Glutamatergic neuron (in vitro differentiated cells): Measurements from ENCODE around the gene FAM83E. TPM values are rescaled to one million over a fixed set of nuclear protein-coding genes. Genes with fewer than 3 reads are reported as not detected.
A peak's percentile ranks its signal among the peaks of the same experiment; 100 is the strongest.

Source experiments
- DNase-seq: peaks from one replicate; pipeline ENCODE4 v3.0.0; 2022
- H3K27ac Mint-ChIP-seq: one replicate; pipeline ENCODE4 v1.8.0; 2020; ENCODE audit warnings: mild to moderate bottlenecking, mixed read lengths, inconsistent platforms; ENCODE audit not compliant: unreplicated experiment
- H3K27me3 Mint-ChIP-seq: one replicate; pipeline ENCODE4 v1.8.0; 2020; ENCODE audit warnings: mild to moderate bottlenecking, moderate library complexity, mixed read lengths, inconsistent platforms; ENCODE audit not compliant: unreplicated experiment
- H3K36me3 Mint-ChIP-seq: one replicate; pipeline ENCODE4 v1.8.0; 2020; ENCODE audit warnings: mild to moderate bottlenecking, mixed read lengths, inconsistent platforms; ENCODE audit not compliant: unreplicated experiment
- H3K4me1 Mint-ChIP-seq: one replicate; pipeline ENCODE4 v1.8.0; 2020; ENCODE audit warnings: mild to moderate bottlenecking, low read depth, mixed read lengths, inconsistent platforms; ENCODE audit not compliant: unreplicated experiment
- H3K4me3 Mint-ChIP-seq: one replicate; pipeline ENCODE4 v1.8.0; 2020; ENCODE audit warnings: mild to moderate bottlenecking, mixed read lengths, inconsistent platforms; ENCODE audit not compliant: unreplicated experiment
- H3K9me3 Mint-ChIP-seq: one replicate; pipeline ENCODE4 v1.8.0; 2020; ENCODE audit warnings: mild to moderate bottlenecking, moderate library complexity, mixed read lengths, inconsistent platforms; ENCODE audit not compliant: unreplicated experiment
- total RNA-seq: library from RNA; stranded (reverse); fragmentation: NEBNext Ultra II Directional; extraction: Animal tissue kit (Norgen Biotek cat#: 25700); gene quantifications from one replicate; pipeline ENCODE4 v1.2.1, GENCODE V29; 2021; ENCODE audit not compliant: unreplicated experiment
- TF ChIP-seq, protein P1 (sequence below): fragments of 200-600 bp; sonication (generic); IDR thresholded peaks from one replicate; pipeline ENCODE4 v1.5.0; 2021; ENCODE audit not compliant: partially characterized antibody, unreplicated experiment

The FAM83E gene
- total RNA-seq, 1 donor from 2014 or later, result 1.5 TPM

GRCh38 chr19:48573163-48573505 lies 41.7 kb downstream of the FAM83E start:
- Mint-ChIP-seq H3K4me1 (no peaks in the 10 kb centered on the region), H3K27ac (no peak overlapping the region), H3K4me3 (no peak overlapping the region), H3K27me3 (peaks cover 3% of the 10 kb centered on the region), H3K9me3 (no peaks in the 10 kb centered on the region), H3K36me3 (no peaks in the 10 kb centered on the region)
- DNase-seq, result no peak
- TF ChIP-seq, protein P1, sequence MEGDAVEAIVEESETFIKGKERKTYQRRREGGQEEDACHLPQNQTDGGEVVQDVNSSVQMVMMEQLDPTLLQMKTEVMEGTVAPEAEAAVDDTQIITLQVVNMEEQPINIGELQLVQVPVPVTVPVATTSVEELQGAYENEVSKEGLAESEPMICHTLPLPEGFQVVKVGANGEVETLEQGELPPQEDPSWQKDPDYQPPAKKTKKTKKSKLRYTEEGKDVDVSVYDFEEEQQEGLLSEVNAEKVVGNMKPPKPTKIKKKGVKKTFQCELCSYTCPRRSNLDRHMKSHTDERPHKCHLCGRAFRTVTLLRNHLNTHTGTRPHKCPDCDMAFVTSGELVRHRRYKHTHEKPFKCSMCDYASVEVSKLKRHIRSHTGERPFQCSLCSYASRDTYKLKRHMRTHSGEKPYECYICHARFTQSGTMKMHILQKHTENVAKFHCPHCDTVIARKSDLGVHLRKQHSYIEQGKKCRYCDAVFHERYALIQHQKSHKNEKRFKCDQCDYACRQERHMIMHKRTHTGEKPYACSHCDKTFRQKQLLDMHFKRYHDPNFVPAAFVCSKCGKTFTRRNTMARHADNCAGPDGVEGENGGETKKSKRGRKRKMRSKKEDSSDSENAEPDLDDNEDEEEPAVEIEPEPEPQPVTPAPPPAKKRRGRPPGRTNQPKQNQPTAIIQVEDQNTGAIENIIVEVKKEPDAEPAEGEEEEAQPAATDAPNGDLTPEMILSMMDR, result no peak

DNA sequence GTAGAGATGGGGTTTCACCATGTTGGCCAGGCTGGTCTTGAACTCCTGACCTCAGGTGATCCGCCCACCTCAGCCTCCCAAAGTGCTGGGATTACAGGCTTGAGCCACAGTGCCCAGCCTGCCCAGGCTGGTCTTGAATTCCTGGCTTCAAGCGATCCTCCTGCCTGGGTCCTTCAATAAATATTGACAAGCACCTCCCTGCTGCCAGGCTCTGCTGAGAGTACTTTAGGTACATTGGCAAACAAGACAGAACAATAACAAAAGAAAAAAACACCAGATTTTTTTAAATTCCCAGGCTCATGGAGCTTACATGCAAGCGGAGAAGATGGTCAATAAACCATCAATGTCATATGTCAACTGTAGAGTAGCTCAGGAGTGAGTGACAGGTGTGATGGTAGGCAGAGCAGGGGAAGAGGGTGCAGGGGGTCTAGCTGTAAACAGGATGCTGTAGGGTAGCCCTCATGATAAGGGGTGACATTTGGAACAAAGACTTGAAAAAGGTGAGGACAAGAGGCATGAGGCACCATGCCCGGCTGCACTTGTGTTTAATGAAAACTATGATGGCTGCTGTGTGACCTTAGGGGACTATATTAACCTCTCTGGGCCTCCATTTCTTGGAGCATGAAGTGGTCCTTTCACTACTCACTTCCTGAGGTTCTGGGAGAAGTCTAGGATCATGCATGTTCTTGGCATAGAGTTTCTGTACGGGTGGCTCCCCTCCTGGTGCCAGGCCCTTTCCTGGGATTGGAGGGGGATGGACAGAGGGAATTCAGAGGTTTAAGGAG lies 43.3 kb downstream of the FAM83E start:
- no peak overlapping the region for H3K27ac Mint-ChIP-seq
- no peak for DNase-seq
- no peak overlapping the region for H3K4me3 Mint-ChIP-seq
- H3K36me3 Mint-ChIP-seq, result no peaks in the 10 kb centered on the region
- TF ChIP-seq, protein P1, result no peak
- no peaks in the 10 kb centered on the region for H3K4me1 Mint-ChIP-seq
- no peaks in the 10 kb centered on the region for H3K9me3 Mint-ChIP-seq
- H3K27me3 Mint-ChIP-seq, result peaks cover 5% of the 10 kb centered on the region

- Mint-ChIP-seq H3K27me3 (peaks cover 5% of the 10 kb centered on the region), H3K36me3 (no peaks in the 10 kb centered on the region), H3K9me3 (no peaks in the 10 kb centered on the region), H3K27ac (no peak overlapping the region), H3K4me1 (no peaks in the 10 kb centered on the region), H3K4me3 (no peak overlapping the region)
- TF ChIP-seq, protein P1, result no peak
- DNase-seq, result no peak
Measured at GRCh38 chr19:48569814-48570213, 45.1 kb downstream of the FAM83E start.

DNA sequence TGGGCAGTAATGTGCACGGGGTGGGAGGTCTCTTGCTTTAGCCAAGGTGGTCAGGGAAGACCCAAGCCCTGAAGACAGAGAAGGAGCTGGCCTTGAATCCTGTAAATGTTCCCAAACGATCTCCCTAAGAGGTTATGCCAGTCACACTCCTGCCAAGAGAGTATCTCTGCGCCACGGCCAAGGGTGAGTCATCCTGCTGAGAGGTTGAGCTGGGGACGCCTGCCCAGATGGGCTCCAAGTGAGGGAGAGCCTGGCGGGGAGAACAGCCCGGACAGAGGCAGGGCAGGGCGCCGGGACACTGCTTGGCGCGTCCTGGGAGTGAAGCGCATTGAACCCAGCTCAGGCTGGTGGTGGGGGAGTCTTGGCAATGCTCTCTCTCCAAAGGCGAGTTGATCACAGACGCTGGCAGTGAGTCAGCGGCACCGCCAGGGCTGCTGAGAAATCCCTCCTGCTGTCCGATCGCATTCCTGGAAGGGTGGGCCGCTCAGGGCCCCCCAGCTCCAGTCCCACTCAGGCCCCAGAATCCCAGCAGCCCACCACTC lies 46.5 kb downstream of the FAM83E start:
- peaks cover 5% of the 10 kb centered on the region for H3K27me3 Mint-ChIP-seq
- no peak overlapping the region for H3K4me3 Mint-ChIP-seq
- TF ChIP-seq, protein P1, result no peak
- DNase-seq, result peak; percentile 32
- peaks cover under 1% of the 10 kb centered on the region for H3K4me1 Mint-ChIP-seq
- no peaks in the 10 kb centered on the region for H3K36me3 Mint-ChIP-seq
- no peaks in the 10 kb centered on the region for H3K9me3 Mint-ChIP-seq
- H3K27ac Mint-ChIP-seq, result no peak overlapping the region

- H3K27ac Mint-ChIP-seq, result no peak overlapping the region
- TF ChIP-seq, protein P1, result no peak
- no peaks in the 10 kb centered on the region for H3K36me3 Mint-ChIP-seq
- peaks cover 2% of the 10 kb centered on the region for H3K27me3 Mint-ChIP-seq
- no peak for DNase-seq
- H3K4me3 Mint-ChIP-seq, result no peak overlapping the region
- H3K4me1 Mint-ChIP-seq, result peaks cover 2% of the 10 kb centered on the region
- H3K9me3 Mint-ChIP-seq, result no peaks in the 10 kb centered on the region
Measured at GRCh38 chr19:48565090-48565489, 49.8 kb downstream of the FAM83E start.
